ENCODE data around the gene WWP2.
"Not testable (repeated sequence)": the region's sequence is repeated elsewhere in the genome, so short reads cannot be mapped to it uniquely, and the experiment has no call there.

Gene WWP2

GRCh38 chr16:69831212-69832123, 69.3 kb downstream of the WWP2 start:
- no peak for DNase-seq

DNA sequence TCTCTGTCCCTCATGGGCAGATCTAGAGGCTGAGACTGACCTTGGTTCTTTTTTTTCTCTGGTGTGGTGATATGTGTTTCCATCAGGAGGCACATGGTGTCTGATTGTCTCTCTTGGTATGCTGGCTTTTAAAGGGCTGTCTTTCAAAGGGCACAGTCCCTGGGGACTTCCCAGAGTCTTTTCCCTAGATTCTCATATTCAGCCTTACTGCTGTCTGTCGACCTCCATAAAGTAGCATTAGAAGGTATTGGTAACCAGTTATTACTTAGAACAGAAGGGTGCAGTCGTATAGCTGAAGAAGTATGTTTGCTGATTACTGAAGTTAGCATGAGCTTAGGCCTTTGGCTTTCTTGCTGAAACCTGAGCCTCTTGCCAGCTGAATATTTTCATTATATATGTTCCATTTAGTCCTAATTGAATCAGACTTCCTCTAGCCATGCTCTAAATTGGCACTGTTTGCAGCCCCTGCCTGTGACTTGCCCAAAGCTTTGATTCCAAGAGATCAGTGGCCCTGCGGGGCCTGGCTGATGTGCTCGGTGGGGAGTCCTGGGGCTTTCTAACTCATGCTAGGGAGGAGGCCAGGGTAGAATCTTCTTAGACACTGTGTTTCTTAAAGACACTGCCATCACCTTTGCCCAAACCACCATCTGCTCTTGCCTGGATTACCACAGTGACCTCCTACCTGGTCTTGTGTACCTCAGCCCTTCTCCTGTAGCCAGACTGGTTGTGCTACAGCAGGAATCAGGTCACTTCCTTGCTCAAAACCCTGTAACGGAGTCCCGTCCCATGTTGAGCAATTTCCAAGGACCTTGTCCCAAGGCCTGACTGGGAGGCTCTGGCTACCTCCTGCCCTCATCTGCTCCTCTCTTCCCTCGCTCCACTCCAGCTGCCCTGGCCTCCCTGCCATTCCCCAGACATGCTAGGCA, 71.5 kb downstream of the WWP2 start:
- DNase-seq = no peak

DNA sequence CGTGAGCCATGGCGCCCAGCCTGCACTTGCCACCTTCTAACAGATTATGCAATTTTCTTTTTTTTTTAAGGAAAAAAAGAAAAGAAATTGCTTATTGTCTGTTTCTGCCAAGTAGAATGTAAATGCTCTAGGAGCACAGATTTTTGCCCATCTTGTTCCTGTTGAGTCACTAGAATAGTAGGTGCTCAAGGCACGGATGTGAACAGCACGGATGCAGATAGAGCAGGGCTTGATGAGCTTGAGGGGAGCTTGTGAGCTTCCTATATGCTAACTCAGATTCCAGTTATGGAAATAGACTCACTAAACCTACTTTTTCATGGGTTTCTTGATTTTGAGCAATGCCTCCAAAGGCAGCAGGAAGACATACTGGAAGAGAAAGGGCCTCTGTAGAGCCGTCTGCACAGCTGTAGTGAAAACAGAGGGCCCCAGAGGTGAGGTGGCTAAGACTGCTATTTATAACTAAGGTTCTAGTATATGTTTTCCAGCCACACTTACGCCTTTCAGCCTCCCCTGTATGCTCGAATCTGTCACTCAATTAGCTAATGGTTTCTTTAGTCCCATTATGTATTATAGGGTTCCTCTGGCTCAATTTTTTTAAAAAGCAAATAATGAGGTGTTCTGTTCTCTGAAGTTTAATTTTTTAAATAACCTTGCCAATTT, 72.8 kb downstream of the WWP2 start:
- no peak for DNase-seq

DNA sequence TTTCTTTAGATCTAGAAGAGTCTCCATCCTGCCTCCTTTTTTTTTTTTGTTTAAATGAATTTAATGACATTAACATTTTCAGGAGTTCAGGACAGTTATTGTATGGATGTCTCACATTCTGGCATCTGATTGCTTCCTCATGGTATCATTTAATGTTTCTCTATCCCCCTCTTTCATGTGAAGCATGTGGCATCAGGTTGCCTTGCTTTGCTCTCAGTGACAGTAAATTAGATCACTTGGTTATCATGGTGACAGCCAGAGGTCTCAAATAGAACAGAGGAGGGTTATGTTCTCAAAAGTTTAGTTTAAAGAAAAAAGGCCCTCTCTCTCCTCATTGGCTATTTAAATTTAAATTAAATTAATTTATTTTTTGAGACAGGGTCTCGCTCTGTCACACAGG, 74.1 kb downstream of the WWP2 start:
- no peak for DNase-seq

DNA sequence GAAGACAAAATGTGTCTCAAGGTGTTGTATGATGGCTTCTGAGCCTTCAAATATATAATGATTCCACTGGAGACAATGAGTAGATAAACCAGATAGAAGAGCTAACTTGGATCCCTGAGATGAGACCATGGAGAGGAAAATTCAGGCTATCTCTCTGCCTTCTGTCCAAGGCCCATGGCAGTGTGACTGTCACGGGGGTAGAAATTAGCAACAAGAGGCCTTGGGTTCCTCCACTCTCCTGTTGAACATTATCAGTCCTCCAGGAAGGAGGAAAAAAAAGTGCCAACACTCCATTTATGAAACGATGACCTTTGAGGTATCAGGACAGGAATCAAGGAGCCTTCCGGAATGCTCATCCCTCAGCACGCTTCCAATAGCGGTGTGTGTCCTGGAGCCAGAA, 75.2 kb downstream of the WWP2 start:
- DNase-seq = no peak

- DNase-seq = no peak
These were observed 76.4 kb downstream of the WWP2 start for GRCh38 chr16:69838489-69838888.

- DNase-seq = no peak
These were observed 77.1 kb downstream of the WWP2 start for GRCh38 chr16:69839240-69839688.

DNA sequence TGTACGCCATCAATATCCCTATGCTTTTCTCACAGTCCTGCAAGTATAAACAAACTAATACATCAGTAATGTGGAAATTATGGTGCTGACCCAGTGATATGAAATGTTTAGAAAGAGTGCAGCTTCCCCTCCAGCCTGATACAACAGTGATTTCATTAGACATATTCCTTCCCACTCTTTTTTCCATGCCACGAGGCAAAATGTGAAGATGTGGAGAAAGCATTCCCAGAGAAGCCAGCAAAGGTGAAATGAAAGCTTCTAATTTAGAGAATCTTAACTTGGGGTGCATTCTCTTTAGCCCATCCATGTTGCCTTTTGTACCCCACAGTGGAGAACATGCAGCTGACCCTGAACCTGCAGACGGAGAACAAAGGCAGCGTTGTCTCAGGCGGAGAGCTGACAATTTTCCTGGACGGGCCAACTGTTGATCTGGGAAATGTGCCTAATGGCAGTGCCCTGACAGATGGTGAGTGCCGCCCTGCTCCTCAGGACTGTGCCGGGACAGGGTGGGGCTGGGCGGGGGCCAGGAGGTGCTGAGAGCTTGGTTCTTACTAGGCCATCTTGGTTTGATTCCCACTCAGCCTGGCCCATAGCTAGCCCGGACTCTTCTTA, 77.8 kb downstream of the WWP2 start:
- DNase-seq = no peak

DNA sequence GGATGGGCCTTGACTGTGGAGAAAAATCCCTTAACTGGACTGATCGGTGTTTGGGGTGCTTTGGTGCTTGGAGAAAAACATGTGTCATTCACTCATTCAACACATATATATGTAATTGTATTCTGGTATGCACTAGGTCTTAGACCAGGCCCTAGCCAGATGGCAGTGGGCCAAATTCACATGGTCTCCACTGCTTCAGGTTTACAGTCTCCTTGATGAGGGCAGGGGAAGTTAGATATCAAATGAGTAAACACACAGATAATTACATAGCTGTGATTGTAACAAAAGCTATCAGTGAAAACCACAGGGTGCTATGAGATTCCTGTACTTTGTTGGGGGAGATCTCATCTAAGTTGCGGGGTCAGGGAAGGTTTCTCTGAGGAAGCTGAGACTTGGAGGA, 78.8 kb downstream of the WWP2 start:
- DNase-seq = no peak

DNA sequence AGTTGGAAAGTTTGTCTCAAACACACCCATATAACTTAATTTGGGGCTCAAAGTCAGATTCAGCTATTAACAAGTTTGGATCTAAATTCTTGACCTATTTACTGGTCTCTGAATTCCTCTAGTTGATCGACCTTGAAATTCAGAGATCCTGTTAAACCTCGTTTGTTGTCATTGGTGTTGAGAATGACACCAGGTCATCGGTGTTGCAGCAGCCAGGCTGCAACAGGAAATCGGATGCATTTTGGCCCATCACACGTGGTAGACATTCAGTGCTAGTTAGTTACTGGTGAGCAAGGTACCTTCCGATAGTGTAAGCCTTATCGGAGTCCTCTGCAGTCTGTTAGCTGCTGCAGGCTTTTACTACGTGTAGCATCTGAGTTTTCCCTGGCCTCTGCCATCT, 82.3 kb downstream of the WWP2 start:
- DNase-seq = no peak

GRCh38 chr16:69845181-69845580, 83.0 kb downstream of the WWP2 start:
- DNase-seq = no peak

GRCh38 chr16:69847643-69848042, 85.5 kb downstream of the WWP2 start:
- DNase-seq = no peak

DNA sequence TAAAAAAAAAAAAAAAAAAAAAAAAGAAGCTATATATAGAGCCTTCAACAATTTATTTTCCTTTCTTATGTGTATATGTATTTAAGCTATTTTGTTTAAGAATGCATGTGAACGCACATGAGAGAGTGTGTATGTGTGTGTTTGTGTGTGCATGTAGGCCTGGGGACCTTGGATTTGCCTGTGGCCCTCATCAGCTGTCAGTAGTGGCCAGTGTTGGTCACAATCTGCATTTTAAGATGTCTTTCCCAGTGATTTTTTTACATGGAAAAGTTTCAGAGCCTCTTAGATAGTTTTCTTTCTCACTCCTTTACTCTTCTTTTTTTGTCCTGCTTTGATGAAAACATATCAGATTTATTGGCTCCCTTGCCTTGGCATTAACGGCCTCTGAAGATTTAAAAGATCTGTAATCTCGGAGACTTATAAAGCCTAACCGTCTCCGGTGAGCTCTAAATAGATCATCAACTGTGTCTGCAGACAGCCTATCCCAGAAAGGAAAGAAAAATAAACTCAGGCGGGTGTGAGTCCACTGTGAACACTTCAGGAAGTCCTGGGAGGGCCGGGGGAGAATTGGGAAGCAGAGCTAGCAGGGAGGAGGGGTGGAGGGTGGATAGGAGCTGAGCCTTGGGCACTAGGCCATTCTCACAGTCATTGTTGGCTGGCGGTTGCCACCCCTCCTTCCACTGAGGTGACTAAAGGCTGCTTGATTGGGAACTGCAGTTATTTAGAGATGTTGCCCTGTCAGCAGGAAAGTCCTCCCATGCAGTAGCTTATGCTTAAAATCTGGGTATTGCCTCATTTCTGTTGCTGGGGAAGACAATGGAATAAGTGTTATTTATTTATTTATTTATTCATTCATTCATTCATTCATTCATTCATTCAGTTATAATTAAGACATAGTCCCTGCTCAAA, 86.8 kb downstream of the WWP2 start:
- no peak for DNase-seq

DNA sequence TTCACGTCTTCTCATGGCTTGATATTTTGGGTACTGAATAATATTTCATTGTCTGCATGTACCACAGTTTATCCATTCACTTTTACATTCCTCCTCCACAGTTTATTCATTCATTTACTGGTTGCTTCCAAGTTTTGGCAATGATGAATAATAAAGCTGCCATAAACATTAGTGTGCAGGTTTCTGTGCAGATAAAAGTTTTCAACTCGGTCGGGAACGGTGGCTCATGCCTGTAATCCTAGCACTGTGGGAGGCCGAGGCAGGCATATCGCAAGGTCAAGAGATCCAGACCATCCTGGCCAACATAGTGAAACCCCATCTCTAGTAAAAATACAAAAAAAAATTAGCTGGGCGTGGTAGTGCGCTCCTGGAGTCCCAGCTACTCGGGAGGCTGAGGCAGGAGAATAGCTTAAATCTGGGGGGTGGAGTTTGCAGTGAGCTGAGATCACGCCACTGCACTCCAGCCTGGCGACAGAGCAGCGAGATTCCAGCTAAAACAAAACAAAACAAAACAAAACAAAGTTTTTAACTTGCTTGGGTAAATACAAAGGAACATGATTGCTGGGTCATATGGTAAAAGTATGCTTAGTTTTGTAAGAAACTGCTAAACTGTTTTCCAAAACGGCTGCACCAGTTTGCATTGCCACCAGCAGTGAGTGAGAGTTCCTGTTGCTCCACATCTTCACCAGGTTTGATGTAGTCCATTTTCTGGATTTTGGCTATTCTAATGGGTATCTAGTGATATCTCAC, 89.5 kb downstream of the WWP2 start:
- DNase-seq = no peak

- DNase-seq = no peak
These were observed 90.7 kb downstream of the WWP2 start for GRCh38 chr16:69852815-69853214.

DNA sequence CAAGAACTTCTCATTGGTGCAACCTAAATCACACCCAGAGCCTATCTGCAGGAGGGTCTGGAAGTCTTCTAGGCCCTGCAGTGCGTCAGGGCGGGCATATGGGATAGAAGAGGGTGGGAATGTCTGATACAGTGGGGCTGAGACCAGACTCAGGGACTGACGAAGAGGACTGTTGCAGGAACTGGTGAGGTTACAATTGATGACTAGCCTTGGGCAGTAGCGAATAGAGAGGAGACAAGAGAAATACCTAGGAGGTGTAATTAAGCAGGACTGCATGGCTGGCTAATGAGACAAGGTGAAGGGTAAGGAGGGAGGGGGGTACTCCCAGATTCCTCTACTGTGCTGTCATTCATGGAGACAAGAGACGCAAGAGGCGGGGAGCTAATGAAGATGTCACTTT, 91.3 kb downstream of the WWP2 start:
- DNase-seq = no peak

DNA sequence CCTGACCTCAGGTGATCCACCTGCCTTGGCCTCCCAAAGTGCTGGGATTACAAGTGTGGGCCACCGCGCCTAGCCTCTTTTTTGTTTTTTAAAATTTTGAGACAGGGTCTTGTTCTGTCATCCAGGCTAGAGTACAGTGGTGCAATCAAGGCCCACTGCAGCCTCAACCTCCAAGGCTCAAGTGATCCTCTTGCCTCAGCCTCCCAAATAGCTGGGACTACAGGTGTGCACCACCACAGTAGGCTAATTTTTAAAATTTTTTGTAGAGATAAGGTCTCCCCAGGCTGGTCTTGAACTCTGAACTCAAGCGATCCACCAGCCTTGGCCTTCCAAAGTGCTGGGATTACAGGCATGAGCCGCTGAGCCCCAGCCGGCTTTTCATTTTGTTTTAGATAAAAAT, 92.6 kb downstream of the WWP2 start:
- DNase-seq = not testable (repeated sequence)

- no peak for DNase-seq
These were observed 93.5 kb downstream of the WWP2 start for GRCh38 chr16:69855592-69855991.

DNA sequence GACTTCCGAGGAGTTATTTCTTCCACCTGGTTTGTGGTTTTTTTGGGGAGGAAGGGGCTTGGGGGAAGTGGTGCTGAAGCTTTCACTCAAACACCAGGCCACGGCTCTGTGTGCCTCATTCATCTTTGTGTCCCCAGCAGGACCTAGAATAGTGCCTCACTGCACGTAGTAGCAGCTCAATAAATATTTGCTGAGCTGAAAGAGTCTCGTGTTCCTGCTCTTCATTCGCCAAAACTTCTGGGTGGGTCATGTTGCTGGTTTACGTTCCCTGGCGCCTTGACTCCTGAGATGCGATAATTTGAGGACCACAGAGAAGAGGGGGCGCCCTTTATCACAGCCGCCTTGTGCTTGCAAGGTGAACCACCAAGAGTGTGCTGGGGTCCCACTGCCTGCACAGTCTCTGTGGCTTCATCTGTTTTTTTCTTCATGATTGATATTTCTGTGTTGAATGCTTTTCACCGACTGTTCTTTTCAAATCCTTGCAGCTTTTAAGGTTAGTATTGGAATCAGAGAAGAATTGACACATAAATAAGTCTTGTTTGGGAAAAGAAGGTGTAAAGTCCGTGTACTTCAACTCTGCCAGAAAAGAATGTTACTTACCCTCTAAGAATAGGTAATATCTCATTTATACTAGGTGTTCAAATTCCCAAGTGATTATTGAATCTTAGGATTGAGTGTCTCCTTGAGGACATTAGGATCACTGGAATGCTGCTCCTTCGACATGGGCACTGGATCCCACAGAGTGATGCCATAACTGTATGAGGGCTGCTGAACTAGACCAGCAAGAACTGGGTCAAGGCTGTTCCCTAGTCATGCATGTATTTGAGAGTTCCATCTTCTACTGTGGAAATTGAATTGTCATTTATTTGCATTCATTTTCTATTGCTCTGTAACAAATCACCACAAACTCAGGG, 96.3 kb downstream of the WWP2 start:
- no peak for DNase-seq

All from activated CD4-positive, alpha-beta T cell treated with anti-CD3 and anti-CD28 coated beads, Interleukin-2, Interleukin-6, amounts not matched to agents 100 ng/mL and 50 ng/mL, durations not matched to agents 16 hours and 8 hours (primary cell).